HCT116 (cell line): ENCODE data around the gene TNFSF11. TPM values are rescaled to one million over a fixed set of nuclear protein-coding genes. Genes with fewer than 3 reads are reported as not detected.

Source experiments
- ATAC-seq: fragments of 200-7000 bp; cut with Tn5 transposase; 2 replicates; pipeline ENCODE4 v1.9.1; 2020; ENCODE audit warnings: mild to moderate bottlenecking, moderate library complexity
- BruUV-seq: library from RNA; stranded (reverse); fragments of 400-500 nt; replicated peaks from 2 replicates; lab custom pipeline; 2021; lab: Mats Ljungman, UMichigan
- CTCF ChIA-PET: fragments of 300-600 bp; sonication (Branson Sonifier 250); formaldehyde crosslinking; loops from one replicate; lab custom pipeline; 2021; ENCODE audit warnings: antibody characterized with exemption; lab: Charles Lee
- POLR2A ChIA-PET: fragments of 300-600, 350-600 bp; sonication (Branson Sonifier 250); formaldehyde crosslinking; loops from one replicate; lab custom pipeline; 2021; ENCODE audit warnings: antibody characterized with exemption; lab: Charles Lee
- RAD21 ChIA-PET, 2 experiments: fragments of 300-600 bp; sonication (Branson Sonifier 250); formaldehyde crosslinking; loops; one replicate each; lab custom pipeline; 2023; ENCODE audit warnings: low total read pairs in 2 of 2; ENCODE audit not compliant: uncharacterized antibody in 2 of 2, unreplicated experiment in 2 of 2, low non-redundant PET in 1 of 2; lab: Charles Lee
- DNase-seq: peaks from one replicate; pipeline ENCODE4 v3.0.0-alpha.2; 2010; ENCODE audit warnings: low read depth, low spot score
- H2AFZ ChIP-seq: fragments of 200-600 bp; shearing (Covaris generic), sonication (generic); 2 replicates; pipeline ENCODE4 v1.6.1; 2017; ENCODE audit warnings: low read depth, mixed run types, mixed read lengths, antibody characterized with exemption, low read length; ENCODE audit not compliant: poor library complexity, severe bottlenecking
- H3K27ac ChIP-seq: 2 replicates; pipeline ENCODE4 v1.5.1; 2012; ENCODE audit warnings: low read depth, low read length
- H3K27me3 ChIP-seq: fragments of 200-600 bp; sonication (generic); 2 replicates; pipeline ENCODE4 v1.6.1; 2016; ENCODE audit warnings: mixed run types, low read length, mixed read lengths; ENCODE audit not compliant: insufficient read depth
- H3K36me3 ChIP-seq, 2 experiments: fragments of 200-500 bp in 1 of 2; fragments of 200-600 bp in 1 of 2; sonication (Bioruptor generic) in 1 of 2; sonication (generic) in 1 of 2; 2 replicates each; pipeline versions ENCODE4 v1.5.1 to v1.6.1; 2014 to 2016; ENCODE audit warnings: low read length in 2 of 2, inconsistent platforms in 1 of 2, mixed read lengths in 1 of 2, mixed run types in 1 of 2; ENCODE audit not compliant: insufficient read depth in 2 of 2, control insufficient read depth in 1 of 2
- H3K4me1 ChIP-seq, 2 experiments: fragments of 200-600 bp in 1 of 2; sonication (generic) in 1 of 2; 2 replicates each; pipeline versions ENCODE4 v1.5.1 to v1.6.1; 2012 to 2017; ENCODE audit warnings: low read length in 2 of 2, inconsistent platforms in 1 of 2, mild to moderate bottlenecking in 1 of 2, mixed read lengths in 1 of 2, mixed run types in 1 of 2, moderate library complexity in 1 of 2; ENCODE audit not compliant: insufficient read depth in 2 of 2, control insufficient read depth in 1 of 2
- H3K4me2 ChIP-seq: fragments of 200-600 bp; sonication (generic); 2 replicates; pipeline ENCODE4 v1.6.1; 2017; ENCODE audit warnings: mixed run types, low read length, mixed read lengths
- H3K4me3 ChIP-seq, 2 experiments: fragments of 200-600 bp in 1 of 2; sonication (generic) in 1 of 2; replicated peaks in 1 of 2; 2 replicates each; pipeline ENCODE4 v1.5.1; 2011 to 2016; ENCODE audit warnings: low read length in 2 of 2, control low read depth in 1 of 2, low read depth in 1 of 2, mild to moderate bottlenecking in 1 of 2, mixed read lengths in 1 of 2, mixed run types in 1 of 2
- H3K79me2 ChIP-seq: fragments of 200-600 bp; sonication (generic); 2 replicates; pipeline ENCODE4 v1.6.1; 2017; ENCODE audit warnings: mild to moderate bottlenecking, mixed run types, low read length, moderate library complexity, mixed read lengths; ENCODE audit not compliant: insufficient read depth
- H3K9ac ChIP-seq: fragments of 200-600 bp; sonication (generic); 2 replicates; pipeline ENCODE4 v1.6.1; 2016; ENCODE audit warnings: low read length, mixed read lengths
- H3K9me2 ChIP-seq: fragments of 200-600 bp; sonication (generic), shearing (Covaris generic); 2 replicates; pipeline ENCODE4 v1.6.1; 2017; ENCODE audit warnings: mixed run types, mild to moderate bottlenecking, moderate library complexity; ENCODE audit not compliant: insufficient read depth
- H3K9me3 ChIP-seq, 2 experiments: fragments of 200-500 bp in 1 of 2; fragments of 200-600 bp in 1 of 2; sonication (Bioruptor generic) in 1 of 2; sonication (generic) in 1 of 2; 2 replicates each; pipeline ENCODE4 v1.6.1; 2014 to 2017; ENCODE audit warnings: low read length in 2 of 2, mixed read lengths in 2 of 2, inconsistent platforms in 1 of 2, low read depth in 1 of 2, mild to moderate bottlenecking in 1 of 2, mixed run types in 1 of 2, moderate library complexity in 1 of 2; ENCODE audit not compliant: control insufficient read depth in 1 of 2, insufficient read depth in 1 of 2
- H4K20me1 ChIP-seq: fragments of 200-600 bp; sonication (generic), shearing (Covaris generic); 2 replicates; pipeline ENCODE4 v1.6.1; 2017; ENCODE audit warnings: mixed run types, mild to moderate bottlenecking, moderate library complexity; ENCODE audit not compliant: insufficient read depth
- CEBPB ChIP-seq: IDR thresholded peaks from 2 replicates; pipeline ENCODE4 v1.6.1; 2012; ENCODE audit warnings: low read depth
- EGR1 ChIP-seq: IDR thresholded peaks from 2 replicates; pipeline ENCODE4 v1.6.1; 2012; ENCODE audit warnings: low read depth
- EZH2 ChIP-seq: fragments of 200-600 bp; sonication (generic); IDR thresholded peaks from 2 replicates; pipeline ENCODE4 v1.6.1; 2017; ENCODE audit warnings: antibody characterized with exemption, mixed run types
- EZH2phosphoT487 ChIP-seq: fragments of 200-600 bp; IDR thresholded peaks from 2 replicates; pipeline ENCODE4 v1.6.1; 2018; ENCODE audit warnings: antibody characterized with exemption, borderline replicate concordance
- FOSL1 ChIP-seq: IDR thresholded peaks from 2 replicates; pipeline ENCODE4 v1.6.1; 2012; ENCODE audit warnings: low read depth
- JUND ChIP-seq: IDR thresholded peaks from 2 replicates; pipeline ENCODE4 v1.6.1; 2012
- POLR2A ChIP-seq: IDR thresholded peaks from 2 replicates; pipeline ENCODE4 v1.7.0; 2011; ENCODE audit warnings: borderline replicate concordance; ENCODE audit not compliant: insufficient read depth, insufficient read length; ENCODE audit errors: extremely low read depth
- POLR2AphosphoS5 ChIP-seq: IDR thresholded peaks from 2 replicates; pipeline ENCODE4 v1.6.1; 2011; ENCODE audit warnings: mild to moderate bottlenecking, low read depth, low read length, moderate library complexity
- SIN3A ChIP-seq: IDR thresholded peaks from 2 replicates; pipeline ENCODE4 v1.6.1; 2012; ENCODE audit warnings: low read depth
- SP1 ChIP-seq: IDR thresholded peaks from 2 replicates; pipeline ENCODE4 v1.6.1; 2012; ENCODE audit warnings: low read depth
- SRF ChIP-seq: IDR thresholded peaks from 2 replicates; pipeline ENCODE4 v1.6.1; 2012; ENCODE audit warnings: low read depth
- YY1 ChIP-seq: IDR thresholded peaks from 2 replicates; pipeline ENCODE4 v1.6.1; 2011; ENCODE audit warnings: low read length, low read depth, moderate library complexity, mild to moderate bottlenecking; ENCODE audit not compliant: insufficient replicate concordance; ENCODE audit errors: extremely low read depth
- ZNF274 ChIP-seq: fragments of 200-500 bp; sonication (Bioruptor generic); IDR thresholded peaks from 2 replicates; pipeline ENCODE4 v1.6.1; 2014; ENCODE audit warnings: mild to moderate bottlenecking, low read depth, low read length, inconsistent platforms
- intact Hi-C: fragments of 100-400 bp; cut with micrococcal nuclease; formaldehyde crosslinking; loops from 2 replicates; pipeline ENCODE4 v1.10.0; 2022
- total RNA-seq: library from RNA; stranded (reverse); gene quantifications from one replicate; pipeline ENCODE4 v1.2.1, GENCODE V29; 2021; ENCODE audit not compliant: unreplicated experiment
- TF ChIP-seq, protein P1 (sequence below): IDR thresholded peaks from 2 replicates; pipeline ENCODE4 v1.6.1; 2012
- TF ChIP-seq, protein P2 (sequence below): IDR thresholded peaks from 2 replicates; pipeline ENCODE4 v1.6.1; 2012
- TF ChIP-seq, protein P3 (sequence below), 3 experiments: fragments of 200-600 bp in 1 of 3; sonication (generic) in 1 of 3; IDR thresholded peaks in 2 of 3; conservative IDR thresholded peaks in 1 of 3; 2 replicates each; pipeline ENCODE4 v1.5.1; 2012 to 2017; ENCODE audit warnings: low read depth in 2 of 3, low read length in 2 of 3, antibody characterized with exemption in 1 of 3, borderline replicate concordance in 1 of 3, control low read depth in 1 of 3, mild to moderate bottlenecking in 1 of 3, mixed read lengths in 1 of 3, mixed run types in 1 of 3, moderate library complexity in 1 of 3; ENCODE audit not compliant: insufficient read depth in 1 of 3
- TF ChIP-seq, protein P4 (sequence below): IDR thresholded peaks from 2 replicates; pipeline ENCODE4 v1.6.1; 2012; ENCODE audit warnings: low read depth

The TNFSF11 gene
- total RNA-seq, 1 experiment from 2014 or later: not detected

DNA sequence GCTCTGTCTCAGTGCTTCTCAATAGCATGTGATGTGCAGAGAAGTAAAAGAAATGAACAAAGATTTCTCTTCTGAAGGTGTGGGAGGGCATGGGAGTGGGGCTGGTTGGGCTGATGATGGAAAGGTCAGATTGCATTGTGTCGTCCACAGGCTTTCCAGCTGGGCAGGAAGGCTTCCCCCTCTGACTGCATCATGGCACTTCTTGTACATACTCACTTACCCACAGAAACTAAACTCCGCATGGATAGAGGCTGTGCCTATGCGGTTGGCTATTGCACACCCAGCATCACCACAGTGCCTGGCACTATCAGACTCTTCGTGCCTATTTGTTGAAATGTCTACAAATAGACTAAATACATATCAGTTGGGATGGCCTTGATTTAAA lies 24.4 kb upstream of the TNFSF11 start:
- Histone ChIP-seq H3K9me2 (no peaks in the 10 kb centered on the region), H3K27me3 (peaks cover 17% of the 10 kb centered on the region), H3K9ac (no peak overlapping the region), H3K36me3 (no peaks in the 10 kb centered on the region), H3K79me2 (no peaks in the 10 kb centered on the region), H3K4me1 (no peaks in the 10 kb centered on the region), H3K9me3 (no peaks in the 10 kb centered on the region), H3K4me2 (no peak overlapping the region), H3K4me3 (no peak overlapping the region), H2AFZ (no peak overlapping the region), H4K20me1 (no peaks in the 10 kb centered on the region), H3K27ac (no peak overlapping the region)
- BruUV-seq: no TSS peak
- intact Hi-C loops: no loop called here
- POLR2A ChIA-PET: no interaction called here
- no peak for TF ChIP-seq SRF
- TF ChIP-seq ZNF274: no peak
- no peak for TF ChIP-seq EZH2
- TF ChIP-seq, protein P1, sequence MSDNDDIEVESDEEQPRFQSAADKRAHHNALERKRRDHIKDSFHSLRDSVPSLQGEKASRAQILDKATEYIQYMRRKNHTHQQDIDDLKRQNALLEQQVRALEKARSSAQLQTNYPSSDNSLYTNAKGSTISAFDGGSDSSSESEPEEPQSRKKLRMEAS: no peak
- TF ChIP-seq, protein P2, sequence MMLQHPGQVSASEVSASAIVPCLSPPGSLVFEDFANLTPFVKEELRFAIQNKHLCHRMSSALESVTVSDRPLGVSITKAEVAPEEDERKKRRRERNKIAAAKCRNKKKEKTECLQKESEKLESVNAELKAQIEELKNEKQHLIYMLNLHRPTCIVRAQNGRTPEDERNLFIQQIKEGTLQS: no peak
- TF ChIP-seq POLR2A: no peak
- no peak for TF ChIP-seq JUND
- no peak for TF ChIP-seq YY1
- TF ChIP-seq EGR1: no peak
- TF ChIP-seq, protein P3, sequence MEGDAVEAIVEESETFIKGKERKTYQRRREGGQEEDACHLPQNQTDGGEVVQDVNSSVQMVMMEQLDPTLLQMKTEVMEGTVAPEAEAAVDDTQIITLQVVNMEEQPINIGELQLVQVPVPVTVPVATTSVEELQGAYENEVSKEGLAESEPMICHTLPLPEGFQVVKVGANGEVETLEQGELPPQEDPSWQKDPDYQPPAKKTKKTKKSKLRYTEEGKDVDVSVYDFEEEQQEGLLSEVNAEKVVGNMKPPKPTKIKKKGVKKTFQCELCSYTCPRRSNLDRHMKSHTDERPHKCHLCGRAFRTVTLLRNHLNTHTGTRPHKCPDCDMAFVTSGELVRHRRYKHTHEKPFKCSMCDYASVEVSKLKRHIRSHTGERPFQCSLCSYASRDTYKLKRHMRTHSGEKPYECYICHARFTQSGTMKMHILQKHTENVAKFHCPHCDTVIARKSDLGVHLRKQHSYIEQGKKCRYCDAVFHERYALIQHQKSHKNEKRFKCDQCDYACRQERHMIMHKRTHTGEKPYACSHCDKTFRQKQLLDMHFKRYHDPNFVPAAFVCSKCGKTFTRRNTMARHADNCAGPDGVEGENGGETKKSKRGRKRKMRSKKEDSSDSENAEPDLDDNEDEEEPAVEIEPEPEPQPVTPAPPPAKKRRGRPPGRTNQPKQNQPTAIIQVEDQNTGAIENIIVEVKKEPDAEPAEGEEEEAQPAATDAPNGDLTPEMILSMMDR (IDR thresholded peaks at IDR 0.05 in 2 of 3, conservative IDR thresholded peaks at IDR 0.05 in 1 of 3; ENCODE audit: borderline replicate concordance in 1 of 3, insufficient read depth in 1 of 3, low read depth in 2 of 3, low read length in 2 of 3): no peak
- TF ChIP-seq SIN3A: no peak
- no peak for TF ChIP-seq EZH2phosphoT487
- no peak for TF ChIP-seq FOSL1
- TF ChIP-seq POLR2AphosphoS5: no peak
- no peak for TF ChIP-seq SP1
- TF ChIP-seq, protein P4, sequence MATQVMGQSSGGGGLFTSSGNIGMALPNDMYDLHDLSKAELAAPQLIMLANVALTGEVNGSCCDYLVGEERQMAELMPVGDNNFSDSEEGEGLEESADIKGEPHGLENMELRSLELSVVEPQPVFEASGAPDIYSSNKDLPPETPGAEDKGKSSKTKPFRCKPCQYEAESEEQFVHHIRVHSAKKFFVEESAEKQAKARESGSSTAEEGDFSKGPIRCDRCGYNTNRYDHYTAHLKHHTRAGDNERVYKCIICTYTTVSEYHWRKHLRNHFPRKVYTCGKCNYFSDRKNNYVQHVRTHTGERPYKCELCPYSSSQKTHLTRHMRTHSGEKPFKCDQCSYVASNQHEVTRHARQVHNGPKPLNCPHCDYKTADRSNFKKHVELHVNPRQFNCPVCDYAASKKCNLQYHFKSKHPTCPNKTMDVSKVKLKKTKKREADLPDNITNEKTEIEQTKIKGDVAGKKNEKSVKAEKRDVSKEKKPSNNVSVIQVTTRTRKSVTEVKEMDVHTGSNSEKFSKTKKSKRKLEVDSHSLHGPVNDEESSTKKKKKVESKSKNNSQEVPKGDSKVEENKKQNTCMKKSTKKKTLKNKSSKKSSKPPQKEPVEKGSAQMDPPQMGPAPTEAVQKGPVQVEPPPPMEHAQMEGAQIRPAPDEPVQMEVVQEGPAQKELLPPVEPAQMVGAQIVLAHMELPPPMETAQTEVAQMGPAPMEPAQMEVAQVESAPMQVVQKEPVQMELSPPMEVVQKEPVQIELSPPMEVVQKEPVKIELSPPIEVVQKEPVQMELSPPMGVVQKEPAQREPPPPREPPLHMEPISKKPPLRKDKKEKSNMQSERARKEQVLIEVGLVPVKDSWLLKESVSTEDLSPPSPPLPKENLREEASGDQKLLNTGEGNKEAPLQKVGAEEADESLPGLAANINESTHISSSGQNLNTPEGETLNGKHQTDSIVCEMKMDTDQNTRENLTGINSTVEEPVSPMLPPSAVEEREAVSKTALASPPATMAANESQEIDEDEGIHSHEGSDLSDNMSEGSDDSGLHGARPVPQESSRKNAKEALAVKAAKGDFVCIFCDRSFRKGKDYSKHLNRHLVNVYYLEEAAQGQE: no peak
- TF ChIP-seq CEBPB: no peak
- ATAC-seq: no peak
- CTCF ChIA-PET: no interaction called here
- no peak for DNase-seq
- RAD21 ChIA-PET: no interaction called here
